NCI-H526 treated with DMSO at 0.1 percent for 48 hours (cell line): ENCODE measurements around the gene CARS1.

ENCODE experiments used
- DNase-seq: peaks from one replicate; lab custom pipeline; 2025; lab: John Stamatoyannopoulos, UW

Gene CARS1

GRCh38 chr11:2955906-2956476, 101.2 kb downstream of the CARS1 start:
- no peak for DNase-seq

DNA sequence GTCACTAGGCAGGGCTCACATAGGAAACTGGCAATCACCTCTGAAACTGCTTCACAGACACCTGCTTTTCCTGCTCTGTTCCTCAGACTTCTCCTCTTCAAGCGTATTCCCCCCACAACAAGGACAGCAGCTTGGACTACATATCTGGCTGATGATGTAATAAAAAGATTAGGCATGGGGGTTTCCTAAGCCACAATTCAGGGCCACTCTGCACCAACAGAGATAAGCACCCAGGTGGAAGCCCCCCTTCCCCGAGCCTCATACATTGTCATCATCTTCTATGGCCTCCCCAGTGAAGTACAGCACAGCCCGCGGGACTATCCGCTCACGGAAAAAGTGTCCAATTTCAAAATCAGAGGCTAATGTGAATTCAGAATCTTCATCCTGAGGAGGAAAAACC, 103.0 kb downstream of the CARS1 start:
- DNase-seq = no peak

- no peak for DNase-seq
These were observed 104.9 kb downstream of the CARS1 start for GRCh38 chr11:2952290-2952689.

- no peak for DNase-seq
These were observed 105.8 kb downstream of the CARS1 start for GRCh38 chr11:2951231-2952110.
